IPS DF 4.7 (cell line): ENCODE results near the gene TMEM9.
A peak's percentile ranks its signal among the peaks of the same experiment; 100 is the strongest.

ENCODE experiments used
- DNase-seq: peaks from one replicate; pipeline ENCODE4 v3.0.0-alpha.2; 2013; ENCODE audit warnings: low spot score; ENCODE audit errors: extremely low read depth

TMEM9 gene

GRCh38 chr1:201127755-201128455, 26.4 kb downstream of the TMEM9 start:
- DNase-seq: no peak

GRCh38 chr1:201126832-201127754, 27.2 kb downstream of the TMEM9 start, which contains the start of gene ASCL5:
ASCL5 (minus strand) TSS chr1:201127184; CDS start chr1:201115372, 11,812 bp downstream.
- DNase-seq: no peak

GRCh38 chr1:201126463-201126831, 27.8 kb downstream of the TMEM9 start:
- no peak for DNase-seq

DNA sequence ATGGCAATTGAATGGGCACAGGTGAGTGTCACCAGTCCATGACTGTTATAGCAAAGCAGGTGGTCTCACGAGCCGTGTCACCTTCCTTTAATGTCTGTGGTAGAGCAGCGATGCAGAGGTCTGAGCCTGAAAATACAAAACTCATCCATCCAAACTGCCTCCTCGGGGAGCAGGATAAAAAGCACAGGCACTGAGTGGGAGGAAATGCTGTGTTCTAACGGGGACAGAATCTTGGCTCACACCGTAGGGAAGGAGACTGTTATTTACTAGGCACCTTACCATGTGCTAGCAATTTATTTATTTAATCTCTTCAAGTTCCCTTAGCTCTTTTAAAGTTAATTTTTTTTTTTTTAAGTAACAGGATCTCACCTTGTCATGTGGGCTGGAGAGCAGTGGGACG, 28.5 kb downstream of the TMEM9 start:
- DNase-seq: no peak

DNA sequence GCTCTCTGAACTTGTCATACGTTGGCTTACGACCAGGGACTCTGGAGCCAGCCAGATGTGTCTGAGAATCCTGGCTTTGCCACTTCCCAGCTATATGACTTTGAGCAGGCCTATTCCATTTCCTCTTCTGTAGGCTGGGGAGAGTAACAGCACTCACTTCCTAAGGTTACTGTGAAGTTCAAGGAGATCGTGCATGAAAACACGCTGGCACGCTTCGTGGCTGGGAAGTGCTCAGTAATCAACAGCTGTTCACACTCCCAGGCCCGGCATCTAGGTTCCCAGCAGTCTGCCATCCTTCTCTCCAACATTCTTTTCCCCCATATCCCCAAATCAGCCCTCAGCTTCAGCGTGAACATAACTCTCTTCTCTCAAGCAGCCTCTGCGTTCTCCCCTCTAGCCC, 29.3 kb downstream of the TMEM9 start:
- no peak for DNase-seq

GRCh38 chr1:201123866-201124265, 30.4 kb downstream of the TMEM9 start:
- no peak for DNase-seq

DNA sequence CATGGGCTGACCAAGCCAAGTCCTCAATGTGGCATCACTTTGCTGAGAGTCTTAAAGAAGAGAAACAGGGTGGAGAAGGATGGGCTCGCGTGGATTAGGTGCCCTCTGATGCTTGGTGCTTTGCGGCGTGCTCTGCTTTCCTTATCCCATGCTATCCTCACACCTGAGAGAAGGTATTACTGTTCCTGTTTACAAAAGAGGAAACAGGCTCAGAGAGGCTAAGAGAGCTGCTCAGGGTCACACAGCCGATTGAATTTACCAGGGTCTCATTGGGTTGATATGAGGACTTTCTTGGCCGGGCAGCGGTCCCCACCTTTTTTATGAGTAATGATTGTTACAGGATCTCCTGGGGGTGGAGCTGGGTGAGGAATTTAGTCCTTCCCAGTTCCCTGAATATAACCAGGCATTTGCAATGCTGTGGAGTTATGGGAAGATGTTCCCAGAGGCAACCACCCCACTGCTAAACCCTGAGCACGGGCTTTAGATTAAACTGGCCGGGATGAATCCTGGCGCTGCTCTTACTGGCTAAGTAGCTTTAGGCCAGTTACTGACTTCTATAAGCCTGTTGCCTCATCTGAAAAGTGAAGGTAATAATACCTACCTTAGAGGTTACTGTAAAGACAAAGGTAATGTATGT, 31.8 kb downstream of the TMEM9 start:
- no peak for DNase-seq

GRCh38 chr1:201119206-201120197, 34.8 kb downstream of the TMEM9 start:
- no peak for DNase-seq

DNA sequence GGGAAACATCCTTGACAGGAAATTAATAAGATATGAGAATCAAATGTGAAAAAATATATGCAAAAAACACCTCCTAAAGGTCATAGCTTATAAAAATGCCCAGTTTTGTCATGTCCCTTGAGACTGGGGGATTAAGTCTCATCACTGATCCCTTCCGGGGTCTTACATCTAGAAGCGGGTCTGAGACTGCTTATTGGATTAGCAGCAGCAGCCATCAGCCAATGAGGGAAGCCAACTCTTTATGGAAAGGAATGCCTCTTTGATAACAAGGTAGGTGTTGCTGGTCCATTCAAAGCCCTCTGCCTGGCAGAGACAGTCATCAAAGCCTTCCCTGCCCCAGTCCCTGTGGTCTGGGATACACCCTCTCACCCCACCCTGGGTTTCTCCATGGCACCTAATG, 38.2 kb downstream of the TMEM9 start:
- DNase-seq: no peak

- DNase-seq: no peak
These were observed 38.8 kb downstream of the TMEM9 start for GRCh38 chr1:201115390-201115937.

DNA sequence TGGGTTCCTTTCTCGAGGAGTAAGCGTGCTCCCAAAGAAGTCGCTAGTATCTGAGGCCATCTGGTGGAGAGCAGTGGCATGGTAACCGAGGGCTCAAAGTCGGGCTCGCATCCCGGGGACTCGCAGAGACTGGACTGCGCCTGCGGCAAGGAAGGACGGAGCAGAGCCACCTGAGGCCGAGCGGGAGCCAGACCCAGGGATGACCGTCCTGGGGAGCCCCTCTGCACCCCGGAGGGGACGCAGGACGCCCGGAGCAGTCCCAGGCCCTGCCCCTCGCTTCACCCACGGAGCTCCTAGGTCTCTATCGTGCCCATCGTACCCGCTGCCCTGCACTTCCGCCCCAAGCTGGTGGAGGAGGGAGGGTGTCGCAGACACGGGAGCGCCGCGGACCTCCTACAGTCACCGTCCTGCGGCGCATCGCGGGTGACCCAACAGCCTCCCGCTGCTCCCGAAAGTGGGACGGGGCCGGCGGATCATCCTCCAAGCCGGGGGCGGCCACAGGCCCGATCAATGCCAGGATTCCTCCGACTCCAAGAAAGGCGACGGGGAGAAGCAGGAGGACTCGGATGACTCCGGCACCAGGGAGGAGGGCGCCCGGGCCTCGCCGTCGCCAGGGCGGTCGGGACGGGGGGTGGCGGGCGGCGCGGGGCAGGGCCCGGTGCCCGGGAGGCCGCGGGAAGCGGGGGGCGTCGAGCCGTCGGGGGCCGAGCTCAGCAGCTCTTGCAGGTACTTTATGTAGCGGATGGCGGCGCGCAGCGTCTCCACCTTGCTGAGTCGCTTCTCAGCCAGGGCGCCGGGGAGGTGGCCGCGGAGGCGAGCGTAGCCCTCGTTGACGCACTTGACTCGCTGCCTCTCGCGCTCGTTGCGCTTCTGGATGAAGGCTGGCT, 39.8 kb downstream of the TMEM9 start:
- DNase-seq: peak; percentile 91

DNA sequence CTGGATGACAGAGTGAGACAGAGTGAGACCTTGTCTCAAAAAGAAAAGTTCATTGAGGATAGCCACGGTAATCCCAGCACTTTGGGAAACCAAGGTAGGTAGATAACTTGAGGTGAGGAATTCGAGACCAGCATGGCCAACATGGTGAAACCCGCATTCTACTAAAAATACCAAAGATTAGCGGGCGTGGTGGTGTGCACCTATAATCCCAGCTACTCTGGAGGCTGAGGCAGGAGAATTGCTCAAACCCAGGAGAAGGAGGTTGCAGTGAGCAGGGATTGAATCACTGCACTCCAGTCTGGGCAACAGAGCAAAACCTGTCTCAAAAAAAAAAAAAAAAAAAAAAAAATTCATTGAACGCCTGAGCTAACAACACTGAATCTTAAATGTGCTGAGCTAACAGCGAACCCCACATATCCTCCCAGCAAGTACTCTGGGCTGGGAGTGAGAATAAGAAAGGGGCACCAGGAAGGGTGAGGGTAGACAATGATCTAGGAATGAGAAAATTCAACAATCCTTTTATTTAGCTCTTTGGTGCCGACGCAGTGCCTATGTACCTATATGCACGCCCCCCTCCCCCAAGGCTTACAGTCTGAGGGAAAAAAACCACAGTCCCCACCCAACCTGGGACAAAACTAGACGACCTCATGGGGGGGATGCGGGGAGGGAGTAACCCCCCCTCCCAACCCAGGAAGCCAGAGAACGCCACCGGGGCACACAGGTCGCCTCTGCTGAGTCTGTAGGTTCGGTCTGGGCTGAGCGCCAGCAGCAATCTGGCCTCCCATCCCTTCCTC, 40.6 kb downstream of the TMEM9 start:
- DNase-seq: no peak

DNA sequence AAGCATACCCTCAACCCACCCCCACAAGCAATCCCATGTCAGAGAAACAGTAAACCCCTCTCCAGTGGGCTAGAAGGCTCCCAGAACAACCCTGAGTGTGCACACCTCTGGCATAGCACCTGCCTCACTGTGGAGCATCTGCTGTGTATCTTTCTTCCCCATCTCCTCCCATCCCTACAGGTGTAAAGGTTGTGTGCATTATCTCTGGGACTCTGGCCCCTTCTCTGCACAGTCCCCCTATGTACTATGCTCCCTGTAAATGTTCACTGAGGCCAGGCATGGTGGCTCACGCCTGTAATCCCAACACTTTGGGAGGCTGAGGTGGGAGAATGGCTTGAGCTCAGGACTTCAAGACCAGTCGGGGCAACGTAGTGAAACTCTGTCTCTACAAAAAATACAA, 41.3 kb downstream of the TMEM9 start:
- DNase-seq: no peak

DNA sequence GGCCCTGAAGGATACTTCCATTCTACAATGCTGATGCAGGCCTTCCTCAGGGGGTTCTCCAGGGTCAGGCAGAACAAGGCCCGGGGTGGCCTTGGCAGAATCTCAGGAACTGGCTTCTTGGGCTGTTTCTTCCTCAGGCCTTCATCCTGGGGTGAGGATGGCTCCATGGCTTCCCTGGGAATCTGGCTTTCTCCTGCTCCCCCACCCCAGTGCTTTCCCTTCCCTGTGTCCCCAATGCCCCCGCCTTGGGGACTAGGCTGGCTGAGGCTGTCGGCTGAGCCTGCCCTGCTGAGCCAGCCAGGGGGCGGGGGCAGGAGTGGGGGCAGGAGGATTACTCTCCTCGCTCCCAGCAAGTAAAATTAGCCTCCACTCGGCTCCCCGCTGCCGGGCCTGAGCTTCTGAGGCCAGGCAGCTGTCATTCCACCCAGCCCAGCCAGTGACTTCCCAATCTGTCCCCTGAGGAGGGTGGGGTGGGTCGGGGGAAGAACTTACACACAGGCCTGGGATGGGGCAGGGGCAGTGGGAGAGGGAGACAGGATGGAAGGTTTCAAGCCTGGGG, 42.0 kb downstream of the TMEM9 start, which contains the start of gene CACNA1S:
Gene CACNA1S (minus strand): TSS at position 254 of the 559 bp plus-strand sequence. CDS start 87 bp downstream, at position 167.
- no peak for DNase-seq

DNA sequence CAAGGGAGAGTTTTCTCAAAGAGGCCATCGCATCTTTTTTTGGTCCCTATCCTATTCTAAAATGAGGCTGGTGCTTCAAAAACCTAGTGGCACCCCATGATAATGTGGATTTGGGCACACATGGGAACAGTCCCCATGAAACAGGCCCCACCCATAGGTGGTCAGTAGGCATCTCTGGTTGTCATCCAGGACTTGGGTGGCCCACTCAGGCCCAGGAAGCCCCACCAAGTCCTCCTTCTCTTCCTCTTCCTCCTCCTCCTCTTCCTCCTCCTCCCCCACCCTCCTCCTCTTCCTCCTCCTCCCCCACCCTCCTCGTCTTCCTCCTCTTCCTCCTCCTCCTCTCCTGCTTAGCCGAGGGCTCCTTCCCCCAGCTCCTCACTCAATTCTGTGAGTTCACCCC, 42.6 kb downstream of the TMEM9 start:
- DNase-seq: no peak

- no peak for DNase-seq
These were observed 43.1 kb downstream of the TMEM9 start for GRCh38 chr1:201111156-201111555.

DNA sequence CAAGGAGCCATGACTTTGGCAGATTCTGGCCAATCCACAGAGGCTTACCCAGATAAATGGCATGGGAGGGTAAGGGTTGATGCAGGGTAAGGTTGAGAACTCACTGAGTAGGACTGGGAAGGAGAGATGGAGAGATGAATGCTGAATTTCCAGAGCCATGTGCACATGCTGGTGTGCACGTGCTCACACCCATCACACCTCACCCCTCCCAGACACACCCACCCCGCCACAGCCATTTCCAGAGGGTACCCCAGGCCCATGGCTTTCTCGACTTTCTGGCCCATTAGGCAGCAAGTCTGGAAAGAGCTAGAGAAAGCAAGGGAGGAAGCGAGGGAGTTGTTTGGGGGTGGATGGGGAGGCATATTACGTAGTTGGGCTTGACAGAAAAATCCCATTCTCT, 43.7 kb downstream of the TMEM9 start:
- DNase-seq: no peak

DNA sequence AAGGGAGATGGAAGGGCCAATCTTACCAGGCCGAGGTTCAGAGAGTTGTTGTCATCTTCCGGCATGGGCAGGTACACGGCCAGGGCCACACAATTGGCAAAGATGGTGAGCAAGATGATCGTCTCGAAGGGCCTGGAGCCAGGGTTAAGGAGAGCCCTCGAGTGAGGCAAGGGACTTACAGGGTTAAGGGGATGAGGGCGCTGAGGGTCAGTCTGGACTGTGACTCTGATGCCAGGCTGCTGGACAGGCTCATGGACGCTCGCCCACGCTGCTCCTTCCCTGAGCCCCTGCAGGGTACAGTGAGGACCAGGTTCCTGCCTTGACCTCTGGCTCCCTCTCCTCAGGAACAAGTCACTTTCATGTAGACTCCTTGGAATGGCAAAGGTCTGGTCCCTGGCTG, 44.1 kb downstream of the TMEM9 start:
- no peak for DNase-seq
